ENCODE measurements around the gene NAV2.

- TF ChIP-seq CTCF (IDR thresholded peaks at IDR 0.05) (no peak), EZH2 (IDR thresholded peaks at IDR 0.05) (no peak)
These were observed 326.3 kb downstream of the NAV2 start for GRCh38 chr11:20038972-20039371.

Data from neural progenitor cell (in vitro differentiated cells).